Measurements from ENCODE around the gene SLC2A9.

The SLC2A9 gene

GRCh38 chr4:9893329-9894108, 127.8 kb downstream of the SLC2A9 start:
- DNase-seq (ENCODE audit: low spot score): no peak

DNA sequence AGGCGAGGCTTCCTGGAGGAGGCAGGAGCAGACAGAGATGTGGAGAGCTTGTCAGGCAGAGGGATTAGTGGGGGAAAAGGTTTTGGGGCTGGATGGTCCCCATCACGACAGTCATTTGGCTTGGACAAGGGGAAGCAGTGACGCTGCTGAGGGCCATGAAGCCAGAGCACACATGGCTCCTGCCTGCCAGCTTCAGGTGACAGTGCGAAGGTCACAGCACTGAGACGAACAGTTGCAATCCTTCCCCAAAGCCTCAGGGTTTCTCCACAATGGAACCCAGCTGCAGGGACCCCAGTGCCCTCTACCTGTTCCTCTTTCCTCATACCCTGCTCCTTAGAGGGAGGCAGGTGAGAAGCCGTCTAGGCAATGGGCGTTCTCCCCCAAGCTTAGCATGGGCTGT, 129.6 kb downstream of the SLC2A9 start:
- DNase-seq (ENCODE audit: low spot score): no peak

GRCh38 chr4:9891056-9891455, 130.2 kb downstream of the SLC2A9 start:
- no peak for DNase-seq (ENCODE audit: low spot score)

DNA sequence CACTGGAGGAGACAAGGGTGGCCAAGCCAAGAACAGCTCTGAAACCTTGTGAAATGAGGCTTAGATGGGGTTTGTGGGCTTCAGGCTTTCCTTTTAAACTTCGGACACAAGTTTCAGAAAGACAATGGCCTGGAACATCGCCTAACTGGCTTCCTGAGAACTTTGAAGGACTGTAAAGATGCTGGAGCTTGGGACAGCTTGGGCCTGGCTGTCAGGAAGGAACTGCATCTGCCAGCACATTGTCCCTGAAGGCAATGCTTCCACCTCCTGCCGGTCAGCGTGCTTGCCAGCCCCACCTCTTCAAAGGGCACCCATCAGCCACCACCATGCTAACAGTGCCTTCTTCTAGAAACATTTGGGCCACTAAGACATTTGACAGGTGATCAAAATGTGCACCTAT, 132.0 kb downstream of the SLC2A9 start:
- no peak for DNase-seq (ENCODE audit: low spot score)

DNA sequence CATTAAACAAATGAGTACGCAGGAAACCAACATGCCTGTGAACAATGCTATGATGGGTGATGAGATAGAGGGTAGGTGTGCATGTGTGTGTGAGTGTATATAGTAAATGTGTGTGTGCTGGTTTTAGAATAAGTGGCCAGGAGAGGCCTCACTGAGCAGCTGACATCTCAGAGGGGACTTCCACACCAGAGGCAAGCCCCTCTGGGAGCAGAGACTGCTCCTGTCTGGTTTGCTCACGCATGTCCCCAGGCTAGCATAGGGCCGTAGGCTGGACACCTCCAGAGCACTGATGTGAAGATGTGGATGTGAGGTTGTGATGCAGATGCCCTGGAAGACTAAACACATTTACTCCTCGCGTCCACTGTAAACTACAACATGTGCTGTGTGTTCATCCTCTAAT, 135.3 kb downstream of the SLC2A9 start:
- no peak for DNase-seq (ENCODE audit: low spot score)

DNA sequence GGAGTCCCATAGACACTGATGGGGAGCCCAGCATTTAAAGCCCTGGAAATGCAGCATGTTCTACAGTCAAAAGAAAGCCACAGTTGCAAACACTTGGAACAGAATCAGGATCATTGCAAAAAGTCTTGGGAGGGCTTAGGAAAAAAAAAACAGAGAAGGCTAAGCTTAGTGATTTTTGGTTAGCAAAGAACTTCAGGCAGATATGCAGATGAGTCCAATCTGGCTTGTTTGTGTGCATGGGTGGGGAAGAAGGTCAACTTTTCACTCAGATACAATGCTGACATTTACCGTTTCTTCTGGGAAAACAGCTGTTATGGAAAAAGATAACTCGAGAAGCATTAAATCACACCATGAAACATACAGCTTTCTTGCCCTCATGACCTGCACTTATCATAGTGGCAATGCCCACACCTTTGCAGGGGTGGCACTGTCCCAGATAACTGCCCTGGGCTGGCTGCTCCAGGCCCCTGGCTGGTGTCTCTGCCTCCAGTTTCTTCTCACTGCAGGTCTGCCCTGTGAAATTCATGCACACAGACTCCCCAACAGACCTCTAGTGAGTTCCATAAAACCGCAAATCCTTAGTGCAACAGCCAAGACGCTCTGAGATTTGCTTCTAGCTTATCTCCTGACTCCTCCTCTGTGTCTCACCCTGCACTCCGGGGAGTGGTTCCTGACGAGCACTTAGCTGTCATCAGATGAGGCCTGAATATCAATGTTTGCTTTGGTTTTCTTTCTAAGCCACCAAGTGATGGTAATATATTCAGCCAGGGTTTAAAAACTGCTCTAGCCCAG, 140.7 kb downstream of the SLC2A9 start:
- no peak for DNase-seq (ENCODE audit: low spot score)

DNA sequence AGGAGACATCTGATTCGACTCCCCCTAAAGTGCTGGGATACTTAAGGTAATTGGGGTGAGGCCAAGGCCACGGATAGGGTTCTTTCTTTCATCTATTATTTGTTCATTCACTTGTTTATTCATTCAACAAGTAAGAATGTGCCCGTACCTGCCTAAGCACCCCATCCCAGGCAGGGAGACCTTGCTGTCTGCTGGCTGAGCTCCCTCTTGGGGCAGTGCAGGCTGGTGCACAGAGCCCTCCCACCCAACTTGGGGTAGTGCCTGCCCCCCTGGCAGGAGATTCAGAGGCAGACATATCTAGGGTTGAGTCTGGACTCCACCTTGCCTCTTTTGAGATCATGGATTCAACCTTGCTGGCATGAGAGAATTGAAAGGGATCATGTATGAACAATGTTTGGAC, 144.2 kb downstream of the SLC2A9 start:
- DNase-seq (ENCODE audit: low spot score): no peak

DNA sequence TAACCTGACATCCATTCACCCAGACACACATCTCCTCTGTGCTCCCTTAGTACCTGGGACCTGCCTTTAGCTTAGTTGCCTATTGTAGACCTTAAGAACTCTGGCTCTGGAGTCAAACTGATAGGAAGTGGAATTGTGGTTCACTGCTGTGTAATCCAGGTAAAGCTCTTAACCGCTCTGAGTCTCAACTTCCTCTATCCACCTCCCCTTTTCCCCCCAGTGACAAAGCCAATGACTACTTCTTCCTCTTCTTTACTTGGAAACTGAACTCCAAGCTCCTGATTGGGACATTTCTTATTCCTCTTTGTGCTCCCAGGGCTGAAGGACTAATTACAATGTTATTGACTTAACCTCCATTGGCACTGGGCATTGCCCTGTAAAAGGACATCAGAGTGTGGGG, 145.8 kb downstream of the SLC2A9 start:
- DNase-seq (ENCODE audit: low spot score): no peak

DNA sequence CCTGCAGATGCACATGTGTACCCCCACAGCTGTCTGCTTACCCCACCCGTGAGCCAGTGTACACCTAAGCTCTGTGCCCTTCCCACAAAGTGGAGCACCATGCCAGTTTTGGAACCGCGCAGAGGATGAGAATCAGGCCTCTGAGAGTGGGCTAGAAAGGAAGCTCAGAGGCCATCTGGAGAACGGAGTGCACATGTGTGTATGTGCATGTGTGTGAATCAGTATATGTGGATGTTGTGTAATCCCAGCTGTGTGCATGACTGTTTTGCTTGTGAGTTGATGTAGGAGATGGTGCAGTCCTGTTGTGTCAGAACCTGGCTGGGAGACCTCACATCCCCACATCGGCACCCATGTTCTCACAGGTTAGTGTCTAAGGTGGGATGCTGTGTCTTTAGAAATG, 146.9 kb downstream of the SLC2A9 start:
- DNase-seq (ENCODE audit: low spot score): no peak

- no peak for DNase-seq (ENCODE audit: low spot score)
These were observed 151.0 kb downstream of the SLC2A9 start for GRCh38 chr4:9870165-9870790.

DNA sequence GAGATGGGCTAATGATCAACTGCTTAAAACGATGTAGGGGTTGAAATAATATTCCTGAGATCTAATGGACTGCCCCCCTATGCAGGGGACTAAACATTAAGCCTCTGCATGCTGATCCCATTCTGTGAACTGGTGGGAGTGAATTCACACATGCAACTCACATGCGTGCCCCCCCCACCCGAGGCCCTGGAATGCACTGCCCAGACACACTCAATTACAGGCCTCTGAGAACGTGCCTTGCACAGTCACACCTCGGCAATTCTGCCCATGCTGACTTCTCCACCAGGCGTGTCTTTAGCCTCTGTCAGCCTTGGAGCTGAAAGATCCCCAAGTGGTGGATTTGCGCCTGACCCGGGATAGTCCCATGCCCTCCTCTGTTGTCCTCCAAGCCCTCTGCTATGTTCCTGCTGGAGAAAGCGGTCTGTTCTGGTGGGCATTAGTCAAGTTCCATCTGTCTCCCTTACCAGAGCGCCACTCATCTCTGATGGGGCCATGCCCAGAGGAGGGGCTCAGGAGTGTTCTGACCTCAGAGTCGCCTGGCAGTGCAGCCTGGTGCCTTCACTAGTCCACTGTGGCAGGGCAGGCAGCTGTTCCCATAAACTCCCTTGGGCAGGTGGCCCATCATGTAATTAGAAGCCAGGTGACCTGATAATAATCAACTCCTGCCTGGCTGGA, 153.4 kb downstream of the SLC2A9 start:
- DNase-seq (ENCODE audit: low spot score): no peak

DNA sequence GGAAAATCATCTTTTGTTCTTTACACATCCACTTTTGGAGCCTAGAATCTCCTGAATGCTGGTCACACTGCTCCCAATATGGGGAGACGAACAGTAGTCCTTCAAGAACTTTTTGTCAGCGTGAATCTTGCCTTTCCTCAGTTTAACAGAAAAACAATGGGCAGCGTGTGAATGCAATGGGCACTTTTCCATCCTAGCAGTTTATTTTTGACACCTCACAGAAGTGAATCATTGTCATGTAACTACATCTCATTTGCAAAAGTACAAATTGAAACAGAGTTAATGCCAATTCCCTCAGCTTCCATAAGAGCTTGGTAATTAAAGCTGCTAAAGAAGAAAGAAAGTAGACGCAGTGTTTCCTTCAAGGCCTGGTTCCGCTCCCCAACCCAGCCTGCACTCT, 154.4 kb downstream of the SLC2A9 start:
- DNase-seq (ENCODE audit: low spot score): no peak

DNA sequence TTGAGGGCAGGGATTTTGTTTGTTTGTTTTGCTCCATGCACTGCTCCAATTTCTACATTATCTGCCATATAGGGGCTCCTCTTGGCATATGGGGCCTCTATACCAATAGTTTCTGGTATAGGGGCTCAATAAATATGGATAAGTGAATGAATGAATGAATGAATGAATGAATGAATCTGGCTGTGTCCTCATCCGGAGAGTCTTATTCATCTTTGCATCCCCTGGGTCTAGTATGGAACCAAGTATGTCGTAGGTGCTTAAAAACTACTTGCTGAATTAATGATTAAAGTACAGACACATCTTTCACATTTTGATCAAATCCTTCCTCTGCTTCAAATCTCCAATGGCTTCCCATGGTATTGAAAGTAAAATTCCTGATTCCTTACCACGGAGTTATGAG, 159.7 kb downstream of the SLC2A9 start:
- no peak for DNase-seq (ENCODE audit: low spot score)

DNA sequence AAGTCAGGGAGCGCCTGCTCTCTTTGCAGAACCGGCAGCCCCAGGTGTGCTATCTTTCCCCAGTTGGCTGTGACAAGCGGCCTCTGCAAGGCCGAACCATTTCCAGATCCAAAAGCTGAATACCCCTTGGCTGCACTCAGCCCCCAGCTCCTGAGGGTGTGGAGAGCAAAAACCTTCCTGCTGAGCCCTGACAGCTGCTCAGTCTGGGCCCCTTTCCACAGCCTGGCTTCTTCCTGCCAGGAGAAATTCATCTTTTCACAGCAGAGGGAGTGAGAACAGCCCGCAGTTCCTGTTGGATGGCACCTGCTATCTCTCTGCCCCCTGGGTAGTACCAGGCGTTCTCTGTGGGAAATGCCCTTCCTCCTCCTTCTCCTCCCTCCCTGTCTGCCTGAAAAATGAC, 161.5 kb downstream of the SLC2A9 start:
- no peak for DNase-seq (ENCODE audit: low spot score)

- no peak for DNase-seq (ENCODE audit: low spot score)
These were observed 171.8 kb downstream of the SLC2A9 start for GRCh38 chr4:9849538-9849920.

DNA sequence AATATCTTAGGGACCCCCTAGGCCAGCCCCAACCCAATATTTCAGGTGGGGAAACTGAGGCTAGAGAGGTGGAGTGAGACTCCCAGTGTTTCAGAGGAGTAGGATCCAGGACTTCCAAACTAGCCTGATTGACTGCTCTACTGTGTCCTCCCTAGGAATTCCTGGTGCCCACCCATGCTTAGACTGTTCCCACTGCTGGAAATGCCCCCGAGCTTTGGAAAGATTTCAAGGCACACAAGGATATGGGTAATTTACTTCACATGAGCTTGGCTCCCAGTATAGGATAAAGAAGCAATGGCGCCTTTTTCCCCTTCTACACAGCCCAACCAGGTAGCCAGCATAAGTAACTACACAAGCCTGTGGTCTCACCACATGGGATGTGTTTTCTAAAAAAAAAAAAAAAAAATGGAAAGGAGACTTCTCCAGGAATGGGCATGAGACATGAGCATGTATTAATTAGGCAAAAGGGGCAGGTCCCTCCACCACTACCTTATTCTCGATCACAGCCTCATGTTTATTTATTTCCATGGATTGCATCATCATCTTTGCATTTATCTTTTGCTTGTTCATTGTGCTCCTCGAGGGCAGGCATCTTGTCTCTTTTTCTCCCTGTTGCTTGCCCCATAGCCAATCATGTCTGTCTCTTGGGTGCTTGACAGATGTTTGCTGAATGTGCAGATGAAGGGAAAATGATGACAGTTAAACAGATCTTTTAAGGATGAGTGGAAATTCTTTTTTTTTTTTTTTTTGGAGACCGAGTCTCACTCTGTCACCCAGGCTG, 173.1 kb downstream of the SLC2A9 start:
- DNase-seq (ENCODE audit: low spot score): no peak

GRCh38 chr4:9845791-9846493, 175.4 kb downstream of the SLC2A9 start:
- DNase-seq (ENCODE audit: low spot score): no peak

- no peak for DNase-seq (ENCODE audit: low spot score)
These were observed 180.2 kb downstream of the SLC2A9 start for GRCh38 chr4:9841072-9841471.

DNA sequence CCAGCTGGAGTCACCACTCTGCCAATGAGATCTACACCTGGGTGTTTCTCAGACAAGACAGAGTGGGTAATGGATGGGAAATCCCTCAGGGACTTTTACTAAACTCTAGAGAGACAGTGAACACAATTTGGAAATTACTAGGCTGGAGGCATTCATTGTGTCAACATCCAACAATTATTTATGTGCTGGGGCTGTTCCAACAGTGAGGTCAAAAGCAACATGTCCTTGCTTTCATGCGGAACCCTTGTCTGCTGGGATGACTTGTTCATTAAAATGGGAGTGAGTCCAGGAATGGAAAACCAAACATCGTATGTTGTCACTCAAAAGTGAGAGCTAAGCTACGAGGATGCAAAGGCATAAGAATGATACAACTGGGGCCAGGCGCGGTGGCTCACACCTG, 185.9 kb downstream of the SLC2A9 start:
- no peak for DNase-seq (ENCODE audit: low spot score)

DNA sequence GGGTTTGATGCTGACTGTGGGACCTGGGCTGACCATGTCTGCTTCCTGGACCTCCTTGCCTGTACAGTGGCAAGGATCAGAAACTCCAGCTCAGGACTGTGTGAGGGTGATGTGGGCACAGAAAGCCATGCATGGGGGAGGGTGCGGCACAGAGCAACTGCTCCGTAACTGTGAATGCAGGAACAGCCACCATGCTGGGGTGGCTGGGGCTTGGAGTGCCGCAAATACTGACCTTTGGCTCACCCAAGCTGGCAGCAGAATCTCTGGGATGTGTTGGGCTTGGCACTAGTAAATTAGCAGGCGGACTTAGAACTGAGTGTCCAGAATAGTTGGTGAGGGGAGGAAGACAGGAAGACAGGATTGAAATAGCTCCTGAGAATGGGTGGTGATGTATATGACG, 187.9 kb downstream of the SLC2A9 start:
- DNase-seq (ENCODE audit: low spot score): no peak

DNA sequence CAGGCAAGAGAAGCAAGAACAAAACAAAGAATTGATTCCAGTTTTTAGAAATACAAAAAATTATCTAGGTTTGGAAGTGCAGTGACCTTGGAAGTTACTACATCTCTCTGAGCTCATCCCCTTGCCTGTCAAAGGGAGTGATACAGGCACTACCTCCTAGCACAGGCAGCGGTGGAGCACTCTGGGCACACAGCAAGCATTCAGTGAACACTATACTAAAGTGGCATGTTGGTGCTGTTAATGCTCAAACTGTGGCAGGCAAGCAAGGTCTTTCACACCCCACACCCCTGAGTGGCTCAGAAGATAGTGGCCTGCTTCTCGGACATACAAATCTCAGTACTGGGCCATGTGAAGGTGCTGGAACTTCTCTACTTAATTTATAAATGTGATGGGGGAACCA, 188.7 kb downstream of the SLC2A9 start:
- no peak for DNase-seq (ENCODE audit: low spot score)

Measured in hepatic stellate cell (primary cell).